HK-2 (cell line): ENCODE measurements around the gene PCSK4.
"Not testable (repeated sequence)": the region's sequence is repeated elsewhere in the genome, so short reads cannot be mapped to it uniquely, and the experiment has no call there.

Source experiments
- DNase-seq: peaks from one replicate; pipeline ENCODE4 v3.0.0-alpha.2; 2018; ENCODE audit not compliant: unreplicated experiment

The PCSK4 gene

DNA sequence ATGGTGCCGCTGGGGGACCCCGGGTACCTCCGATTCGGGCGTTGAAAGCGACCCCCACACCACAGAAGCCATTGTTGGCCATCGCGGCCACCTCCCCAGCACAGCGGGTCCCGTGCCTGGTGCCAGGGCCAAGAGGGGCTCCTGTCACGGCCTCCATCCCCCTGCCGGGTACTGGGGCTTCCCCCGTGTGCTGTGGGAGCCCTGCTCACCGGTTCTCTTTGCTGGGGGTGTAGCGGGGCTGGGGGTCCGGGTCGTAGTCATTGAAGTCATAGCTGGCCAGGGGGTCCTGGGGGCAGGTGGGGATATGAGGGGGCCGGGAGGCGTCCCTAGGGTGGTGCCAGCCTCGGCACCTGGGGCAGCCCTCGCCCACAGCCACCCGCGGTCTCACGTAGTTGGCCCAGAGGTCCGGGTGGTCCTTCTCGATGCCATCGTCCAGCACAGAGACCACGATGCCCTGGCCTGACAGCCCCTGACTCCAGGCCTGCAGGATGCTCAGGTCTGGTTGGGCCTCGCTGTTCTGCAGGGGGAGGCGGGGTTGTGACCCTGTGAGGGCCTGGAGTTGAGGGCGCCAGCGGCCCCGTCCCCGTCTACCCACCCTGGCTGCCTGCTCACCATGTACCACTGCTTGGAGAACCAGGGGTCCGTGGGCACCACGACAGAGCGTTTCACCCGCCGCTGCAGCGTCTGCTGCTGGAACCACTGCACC lies 2.4 kb downstream of the PCSK4 start:
- DNase-seq = no peak

DNA sequence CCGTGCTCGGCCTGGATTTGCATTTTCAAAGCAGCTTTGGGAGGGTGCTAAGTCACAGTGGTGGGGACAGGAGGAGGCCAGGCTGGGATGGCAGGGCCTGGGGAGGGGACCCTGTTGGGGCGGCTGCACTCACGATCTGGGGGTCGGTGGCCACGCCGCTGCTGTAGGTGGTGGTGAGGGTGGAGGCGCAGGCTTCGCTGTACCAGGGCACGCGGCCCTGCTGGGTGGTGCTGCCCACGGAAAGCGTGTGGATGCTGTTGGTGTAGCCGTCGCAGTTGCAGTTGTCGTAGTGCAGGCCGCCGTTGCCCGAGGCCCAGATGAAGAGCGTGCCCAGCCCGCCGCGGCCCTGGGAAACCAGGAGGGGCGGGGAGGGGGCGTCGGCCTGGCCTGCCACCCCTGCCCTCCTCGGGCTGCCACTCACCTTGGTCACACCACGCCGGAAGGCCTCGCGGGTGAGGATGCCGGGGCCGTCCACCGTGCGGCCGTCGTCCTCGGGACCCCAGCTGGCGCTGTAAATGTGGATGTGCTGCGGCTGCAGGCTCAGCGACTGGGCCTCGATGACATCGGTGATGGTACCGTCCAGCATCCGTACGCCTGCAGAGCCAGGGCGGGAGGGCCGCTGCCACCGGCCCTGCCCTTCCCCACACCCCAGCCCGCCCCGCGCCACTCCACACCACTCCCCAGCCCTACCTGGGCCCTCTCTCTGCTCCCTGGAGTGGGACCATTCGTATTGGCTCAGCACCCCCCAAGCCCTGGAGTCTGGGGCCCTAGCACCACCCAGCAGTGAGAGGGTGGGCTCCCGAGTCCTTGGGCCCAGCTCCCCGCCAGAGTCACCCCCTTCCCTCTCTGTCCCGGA lies 3.2 kb downstream of the PCSK4 start:
- DNase-seq = no peak

DNA sequence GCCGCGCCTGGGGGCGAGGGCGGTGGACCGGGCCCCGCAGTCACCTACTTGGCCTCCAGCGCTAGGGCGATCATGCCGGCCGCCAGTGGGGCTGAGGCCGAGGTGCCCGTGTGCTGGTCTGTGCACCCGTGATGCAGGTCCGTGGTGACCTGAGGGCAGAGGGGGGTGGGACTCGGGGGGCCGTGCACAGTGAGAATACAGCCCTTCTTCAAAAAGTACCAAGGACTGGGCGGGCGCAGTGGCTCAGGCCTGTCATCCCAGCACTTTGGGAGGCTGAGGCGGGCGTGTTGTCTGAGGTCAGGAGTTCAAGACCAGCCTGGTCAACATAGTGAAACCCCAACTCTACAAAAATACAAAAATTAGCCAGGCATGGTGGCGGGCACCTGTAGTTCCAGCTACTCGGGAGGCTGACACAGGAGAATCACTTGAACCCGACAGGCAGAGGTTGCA lies 6.1 kb downstream of the PCSK4 start:
- no peak for DNase-seq

GRCh38 chr19:1483131-1483978 lies 6.8 kb downstream of the PCSK4 start:
- no peak for DNase-seq

DNA sequence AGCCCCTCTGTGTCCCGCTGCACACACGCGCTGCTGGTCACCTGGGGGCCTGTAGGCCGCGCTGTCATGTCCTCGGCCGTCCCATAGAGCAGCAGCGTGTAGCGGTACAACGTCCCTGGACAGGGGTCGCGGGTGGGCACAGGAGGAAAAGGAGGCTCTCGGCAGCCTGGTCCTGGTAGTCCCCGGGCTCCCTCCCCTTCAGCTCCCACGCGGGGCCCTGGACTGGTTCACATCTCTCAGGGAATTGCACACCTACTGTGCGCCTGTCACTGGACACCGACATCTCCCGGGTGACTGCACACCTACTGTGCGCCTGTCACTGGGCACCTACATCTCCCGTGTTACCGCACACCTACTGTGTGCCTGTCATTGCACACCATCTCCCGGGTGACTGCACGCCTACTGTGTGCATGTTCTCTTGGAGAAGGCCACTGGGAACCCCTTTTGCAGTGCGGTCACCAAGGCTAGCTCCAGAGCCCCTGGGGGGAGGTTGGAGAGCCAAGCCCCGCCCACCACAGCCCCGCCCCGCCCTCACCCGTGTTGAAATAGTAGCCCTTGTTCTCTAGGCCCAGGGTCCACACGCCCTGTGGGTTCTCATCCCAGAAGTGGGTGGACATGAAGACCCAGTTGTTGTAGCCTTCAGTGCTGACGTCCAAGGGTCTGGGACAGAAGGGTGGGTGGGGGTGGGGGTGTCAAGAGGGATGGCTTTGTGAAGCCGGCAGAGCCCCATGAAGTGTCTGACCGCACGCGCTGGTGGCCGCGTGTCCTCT lies 7.6 kb downstream of the PCSK4 start:
- DNase-seq = no peak

DNA sequence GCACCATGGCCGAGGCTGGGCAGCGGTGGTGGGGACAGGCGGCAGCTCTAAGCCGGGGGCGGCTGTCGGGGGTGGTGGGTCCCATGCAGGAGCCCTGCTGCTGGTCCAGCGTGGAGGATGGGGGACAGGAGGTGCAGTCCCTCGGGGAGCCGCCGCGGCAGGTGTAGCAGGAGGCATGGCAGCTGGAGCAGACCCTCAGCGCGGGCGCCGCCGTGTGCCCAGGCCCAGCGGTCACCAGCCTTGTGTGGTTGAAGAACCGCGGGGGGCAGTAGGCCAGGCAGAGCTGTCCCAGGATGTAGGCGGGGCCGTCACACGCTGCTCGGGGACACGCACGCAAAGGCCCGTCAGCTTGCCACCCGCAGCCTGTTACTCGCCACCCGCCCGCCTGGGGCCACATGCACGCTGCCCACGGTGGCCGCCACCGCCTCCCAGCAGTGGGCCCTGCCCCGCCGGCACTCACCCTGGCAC lies 8.2 kb downstream of the PCSK4 start:
- DNase-seq = no peak

GRCh38 chr19:1481224-1481892 lies 8.8 kb downstream of the PCSK4 start:
- DNase-seq = no peak

GRCh38 chr19:1478934-1479707 lies 11.0 kb downstream of the PCSK4 start, which contains the start of gene C19orf25:
C19orf25 (minus strand) TSS chr19:1479215; CDS start chr19:1478903, 312 bp downstream.
- peak; percentile 93 for DNase-seq

DNA sequence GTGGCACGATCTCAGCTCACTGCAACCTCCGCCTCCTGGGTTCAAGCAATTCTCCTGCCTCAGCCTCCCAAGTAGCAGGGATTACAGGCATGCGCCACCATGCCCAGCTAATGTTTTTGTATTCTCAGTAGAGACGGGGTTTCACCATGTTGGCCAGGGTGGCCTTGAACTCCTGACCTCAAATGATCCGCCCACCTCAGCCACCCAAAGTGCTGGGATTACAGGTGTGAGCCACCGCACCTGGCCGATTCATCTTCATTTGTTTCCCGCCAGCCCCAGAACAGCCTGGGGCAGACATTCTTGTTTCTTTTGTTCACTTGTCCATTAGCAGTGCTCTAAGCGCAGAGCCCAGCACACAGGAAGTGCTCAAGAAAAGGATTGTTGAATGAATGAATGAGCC lies 13.1 kb downstream of the PCSK4 start:
- not testable (repeated sequence) for DNase-seq

DNA sequence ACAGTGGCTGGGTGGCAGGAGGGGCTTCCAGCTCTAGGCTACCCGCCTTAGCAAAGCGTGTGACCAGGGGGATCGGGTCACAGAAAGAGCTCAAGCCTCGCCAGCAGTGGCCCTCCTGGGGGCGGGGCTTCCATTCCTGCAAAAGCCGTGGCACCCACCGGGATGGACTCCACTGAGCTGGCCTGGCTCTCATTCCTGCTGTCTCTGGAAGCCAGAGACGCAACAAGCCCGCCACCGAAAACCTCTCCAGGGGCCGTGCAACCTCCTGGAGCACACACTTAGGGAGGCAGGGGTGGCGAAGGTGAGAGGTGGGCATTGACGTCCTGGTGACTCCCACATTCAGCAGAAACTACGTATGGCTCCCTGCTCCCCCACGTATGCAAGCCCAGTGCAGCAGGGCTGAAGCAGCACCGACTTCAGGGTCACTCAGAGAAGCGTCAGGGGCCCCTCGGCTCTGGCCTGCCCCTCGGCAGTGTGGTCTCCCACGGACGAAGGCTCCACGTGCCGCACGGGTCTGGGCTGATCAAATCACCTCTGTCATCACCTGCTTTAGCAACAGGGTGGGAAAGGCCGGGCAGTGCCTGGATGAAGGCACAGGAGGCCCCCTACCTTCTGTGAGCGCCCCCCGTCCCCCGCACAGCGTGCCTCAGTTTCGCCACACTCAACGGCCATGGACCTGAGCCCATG lies 14.3 kb downstream of the PCSK4 start:
- DNase-seq = no peak

DNA sequence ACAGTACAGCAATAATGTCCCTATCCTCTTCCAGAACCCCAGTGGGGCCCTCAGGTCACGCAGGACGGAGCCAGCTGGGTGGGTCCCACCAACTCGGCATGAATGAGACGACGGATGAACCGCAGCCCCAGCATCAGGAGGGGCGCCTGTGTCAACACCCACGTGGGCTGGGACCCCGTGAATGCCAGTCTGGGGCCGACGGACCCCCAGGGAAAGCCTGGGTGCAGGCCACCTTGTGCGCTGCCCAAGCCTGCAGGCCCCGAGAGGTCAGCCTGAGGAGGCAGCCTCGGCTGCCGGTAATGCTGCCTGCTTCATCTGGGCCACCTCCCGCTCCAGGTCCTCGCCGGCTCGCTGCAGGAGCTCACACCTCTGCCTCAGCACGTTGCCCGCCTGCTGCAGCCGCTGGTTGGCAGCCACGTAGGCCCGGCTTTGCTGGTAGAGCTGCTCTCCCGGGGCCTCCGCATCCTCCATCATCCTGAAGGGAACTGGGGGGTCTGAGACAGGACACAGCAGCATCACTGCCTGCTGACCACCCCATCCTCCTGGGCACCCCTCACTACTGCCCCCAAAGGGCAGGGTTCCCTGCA lies 15.3 kb downstream of the PCSK4 start:
- no peak for DNase-seq

GRCh38 chr19:1474011-1474764 lies 16.0 kb downstream of the PCSK4 start:
- no peak for DNase-seq

DNA sequence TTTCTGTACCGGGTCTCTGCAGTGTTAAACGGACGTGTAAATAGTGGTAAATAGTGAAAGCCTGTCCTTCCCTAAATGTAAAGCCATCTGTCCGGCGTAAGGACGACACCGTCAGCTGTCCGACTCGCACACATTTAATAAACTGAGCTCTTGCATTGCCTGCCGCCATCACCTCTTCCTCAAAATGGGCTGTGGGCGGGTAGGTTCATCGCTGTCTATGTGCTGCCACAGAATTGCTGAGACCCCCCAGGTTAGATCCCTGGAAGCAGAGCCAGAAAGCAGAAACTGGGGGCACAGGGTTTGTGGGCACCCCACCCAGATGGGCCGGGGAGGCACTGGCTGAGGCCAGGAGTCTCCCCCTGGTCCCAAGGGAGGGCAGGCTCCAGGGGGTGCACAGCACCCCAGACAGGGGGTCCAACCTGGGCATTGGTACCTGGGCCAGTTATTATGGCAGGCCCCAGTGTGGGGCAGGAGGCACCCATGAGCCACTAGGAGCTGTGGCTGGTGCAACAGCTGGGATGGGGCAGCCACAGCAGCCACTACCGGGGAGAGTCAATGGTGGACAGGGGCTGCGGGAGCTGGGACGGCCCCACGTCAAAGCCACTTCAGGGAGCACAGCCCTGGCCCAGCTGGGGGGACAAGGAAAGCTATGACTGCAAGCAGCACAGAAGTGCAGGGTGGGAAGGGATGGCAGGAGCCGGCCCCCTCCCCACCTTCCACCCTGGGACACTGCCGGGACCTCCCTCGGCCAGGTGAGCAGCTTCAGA lies 16.9 kb downstream of the PCSK4 start:
- DNase-seq = no peak

DNA sequence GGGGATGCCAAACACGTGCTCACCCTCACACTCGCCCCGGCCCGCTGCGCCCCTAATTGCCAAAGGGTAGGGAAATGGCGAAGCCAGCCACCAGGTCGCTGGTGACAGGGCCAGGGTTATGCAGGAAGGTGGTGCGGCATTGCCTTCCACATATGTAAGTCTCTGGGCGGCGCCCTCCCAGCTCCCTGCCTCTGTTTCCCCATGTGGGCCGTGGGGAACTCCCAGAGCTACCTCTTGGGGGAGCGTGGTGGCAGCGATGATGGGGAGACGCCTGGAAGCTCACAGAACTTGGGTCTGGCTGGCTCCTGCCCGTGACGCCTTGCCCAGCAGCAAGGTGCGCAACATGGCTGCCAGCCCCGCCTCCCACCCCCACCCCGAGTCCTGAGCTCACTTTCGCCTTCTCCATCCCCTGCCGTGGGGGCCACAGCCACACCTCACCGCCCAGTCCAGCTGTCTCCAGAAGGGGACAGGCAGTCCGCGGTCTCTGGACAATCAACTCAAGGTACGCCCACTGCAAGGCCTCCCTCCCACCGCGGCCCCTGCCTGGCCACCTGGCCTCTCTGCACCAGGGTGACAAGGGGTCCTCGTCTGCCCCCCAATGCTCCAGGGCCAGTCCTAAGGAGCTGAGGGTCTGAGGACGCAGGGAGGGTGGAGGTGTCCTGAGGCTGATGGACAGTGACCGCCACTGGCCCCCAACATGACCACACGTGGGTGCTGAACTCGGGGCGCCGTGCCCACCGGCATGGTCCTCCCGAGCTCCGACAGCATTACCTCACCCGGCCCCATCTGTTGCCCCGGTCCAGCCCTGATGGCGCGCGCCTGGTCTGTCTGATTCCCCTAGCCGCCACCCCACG lies 17.7 kb downstream of the PCSK4 start:
- no peak for DNase-seq

GRCh38 chr19:1471515-1472160 lies 18.5 kb downstream of the PCSK4 start:
- DNase-seq = peak; percentile 57

DNA sequence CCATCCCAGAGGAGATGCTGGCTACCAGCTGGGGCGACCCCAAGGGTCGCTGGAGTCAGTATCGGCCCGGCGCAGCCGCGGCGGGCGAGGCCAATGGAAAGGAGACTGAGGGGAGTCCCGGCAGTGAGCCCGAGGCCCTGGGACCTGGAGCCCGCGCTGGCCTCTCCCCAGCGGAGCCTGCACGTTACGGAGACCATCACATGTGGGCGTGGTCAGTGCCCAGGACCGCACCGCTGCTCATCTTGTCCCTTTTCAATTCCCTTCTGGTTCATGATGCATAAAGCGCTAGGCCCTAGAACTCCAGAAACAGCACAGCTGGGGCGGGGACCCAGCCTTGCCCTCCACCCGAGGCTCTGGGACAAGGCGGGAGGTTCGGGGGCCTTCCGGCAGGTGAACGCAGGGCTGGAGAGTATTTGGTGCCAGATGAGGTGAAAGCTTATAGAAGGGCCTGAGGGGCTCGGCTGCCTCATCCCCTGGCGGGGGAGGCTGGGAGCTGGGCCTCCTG lies 19.1 kb downstream of the PCSK4 start:
- DNase-seq = peak; percentile 76
